OCI-LY7 (cell line): ENCODE data around the gene FRMD5. TPM values are rescaled to one million over a fixed set of nuclear protein-coding genes. Genes with fewer than 3 reads are reported as not detected.

Source experiments
- BruUV-seq: library from RNA; stranded (reverse); fragments of 400-500 nt; replicated peaks from 2 replicates; lab custom pipeline; 2021; lab: Mats Ljungman, UMichigan
- CTCF ChIA-PET: fragments of 300-600 bp; sonication (Branson Sonifier 250); formaldehyde crosslinking; loops from one replicate; lab custom pipeline; 2022; ENCODE audit warnings: antibody characterized with exemption; ENCODE audit not compliant: unreplicated experiment; lab: Charles Lee
- POLR2A ChIA-PET: fragments of 300-600 bp; sonication (Branson Sonifier 250); formaldehyde crosslinking; loops from one replicate; lab custom pipeline; 2022; ENCODE audit warnings: antibody characterized with exemption; lab: Charles Lee
- DNase-seq: peaks from one replicate; pipeline ENCODE4 v3.0.0-alpha.2; 2015; ENCODE audit warnings: low spot score
- H2AFZ ChIP-seq: fragments of 200-600 bp; sonication (generic), shearing (Covaris generic); 2 replicates; pipeline ENCODE4 v1.6.1; 2014; ENCODE audit warnings: mild to moderate bottlenecking, antibody characterized with exemption, low read length, moderate library complexity
- H3K27ac ChIP-seq: fragments of 200-600 bp; sonication (generic); 2 replicates; pipeline ENCODE4 v1.5.1; 2014; ENCODE audit warnings: mixed run types, low read depth, mild to moderate bottlenecking, moderate library complexity, low read length, inconsistent platforms; ENCODE audit not compliant: poor library complexity, severe bottlenecking
- H3K36me3 ChIP-seq: fragments of 200-600 bp; sonication (generic); 2 replicates; pipeline ENCODE4 v1.6.1; 2014; ENCODE audit warnings: mild to moderate bottlenecking, antibody characterized with exemption, low read length, moderate library complexity, mixed read lengths; ENCODE audit not compliant: insufficient read depth
- H3K4me1 ChIP-seq: fragments of 200-600 bp; sonication (generic); 2 replicates; pipeline ENCODE4 v1.5.1; 2014; ENCODE audit warnings: mild to moderate bottlenecking, low read length; ENCODE audit not compliant: insufficient read depth, poor library complexity, severe bottlenecking
- H3K4me2 ChIP-seq: fragments of 200-600 bp; sonication (generic); 2 replicates; pipeline ENCODE4 v1.6.1; 2014; ENCODE audit warnings: mild to moderate bottlenecking, low read length
- H3K4me3 ChIP-seq: fragments of 200-600 bp; sonication (generic); 2 replicates; pipeline ENCODE4 v1.5.1; 2014; ENCODE audit warnings: mild to moderate bottlenecking, low read depth, low read length; ENCODE audit not compliant: poor library complexity, severe bottlenecking
- H3K79me2 ChIP-seq: fragments of 200-600 bp; sonication (generic); 2 replicates; pipeline ENCODE4 v1.6.1; 2016; ENCODE audit warnings: low read depth, mild to moderate bottlenecking, low read length, moderate library complexity, mixed read lengths; ENCODE audit not compliant: insufficient read depth
- H3K9me2 ChIP-seq: fragments of 200-600 bp; sonication (generic); 2 replicates; pipeline ENCODE4 v1.6.1; 2016; ENCODE audit warnings: mild to moderate bottlenecking, low read length, mixed read lengths; ENCODE audit not compliant: insufficient read depth
- H3K9me3 ChIP-seq: fragments of 200-600 bp; sonication (generic); 2 replicates; pipeline ENCODE4 v1.6.1; 2014; ENCODE audit warnings: mild to moderate bottlenecking, mixed run types, low read length, mixed read lengths
- H4K20me1 ChIP-seq: fragments of 200-600 bp; sonication (generic); 2 replicates; pipeline ENCODE4 v1.6.1; 2014; ENCODE audit warnings: mild to moderate bottlenecking, antibody characterized with exemption, low read length, moderate library complexity, mixed read lengths; ENCODE audit not compliant: insufficient read depth
- EZH2phosphoT487 ChIP-seq: fragments of 200-600 bp; sonication (generic); IDR thresholded peaks from 2 replicates; pipeline ENCODE4 v1.6.1; 2018; ENCODE audit warnings: low read depth, borderline replicate concordance, mild to moderate bottlenecking, mixed run types, antibody characterized with exemption, low read length, moderate library complexity, mixed read lengths
- intact Hi-C: fragments of 100-400 bp; cut with micrococcal nuclease; formaldehyde crosslinking; loops from one replicate; pipeline ENCODE4 v1.10.0; 2022; ENCODE audit not compliant: unreplicated experiment
- total RNA-seq, 2 experiments: library from RNA; depleted of rRNA in 1 of 2; stranded (reverse); fragments of >200 nt in 1 of 2; shearing (Covaris generic) in 1 of 2; gene quantifications; 2 replicates each; pipeline ENCODE4 v1.2.3, GENCODE V29; 2014 to 2022
- TF ChIP-seq, protein P1 (sequence below): fragments of 200-600 bp; sonication (generic); conservative IDR thresholded peaks from 2 replicates; pipeline ENCODE4 v1.5.1; 2014; ENCODE audit warnings: mild to moderate bottlenecking, antibody characterized with exemption, low read length, moderate library complexity, mixed read lengths

The FRMD5 gene
- total RNA-seq, 2 experiments from 2014 or later = not detected

DNA sequence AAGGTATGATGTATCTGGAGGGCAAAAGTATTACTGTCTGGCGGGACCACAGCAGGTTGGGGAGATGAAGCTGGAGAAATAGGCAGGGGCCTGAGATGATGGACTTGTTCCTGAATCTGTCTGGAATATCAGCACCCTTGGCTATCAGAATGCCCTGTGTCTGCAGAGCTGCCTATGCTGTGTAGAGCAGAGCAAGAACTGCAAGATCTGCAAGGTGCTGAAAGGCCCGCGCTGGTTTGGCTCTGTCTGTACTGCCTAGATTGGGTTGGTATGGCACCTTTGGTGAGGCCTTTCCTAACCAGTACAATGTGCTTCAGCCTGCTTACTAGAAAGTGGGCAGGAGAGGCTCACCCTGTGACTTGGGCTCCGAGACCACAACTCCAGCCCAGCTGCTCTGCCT lies 271.5 kb downstream of the FRMD5 start:
- intact Hi-C loops = no loop called here
- no peaks in the 10 kb centered on the region for H3K9me2 ChIP-seq
- BruUV-seq = no TSS peak
- H2AFZ ChIP-seq = no peak overlapping the region
- H3K9me3 ChIP-seq = no peaks in the 10 kb centered on the region
- no peaks in the 10 kb centered on the region for H3K36me3 ChIP-seq
- H3K27ac ChIP-seq = no peak overlapping the region
- no peak overlapping the region for H3K4me3 ChIP-seq
- no peak overlapping the region for H3K4me2 ChIP-seq
- H3K4me1 ChIP-seq = no peaks in the 10 kb centered on the region
- DNase-seq = no peak
- TF ChIP-seq EZH2phosphoT487 = no peak
- TF ChIP-seq, protein P1, sequence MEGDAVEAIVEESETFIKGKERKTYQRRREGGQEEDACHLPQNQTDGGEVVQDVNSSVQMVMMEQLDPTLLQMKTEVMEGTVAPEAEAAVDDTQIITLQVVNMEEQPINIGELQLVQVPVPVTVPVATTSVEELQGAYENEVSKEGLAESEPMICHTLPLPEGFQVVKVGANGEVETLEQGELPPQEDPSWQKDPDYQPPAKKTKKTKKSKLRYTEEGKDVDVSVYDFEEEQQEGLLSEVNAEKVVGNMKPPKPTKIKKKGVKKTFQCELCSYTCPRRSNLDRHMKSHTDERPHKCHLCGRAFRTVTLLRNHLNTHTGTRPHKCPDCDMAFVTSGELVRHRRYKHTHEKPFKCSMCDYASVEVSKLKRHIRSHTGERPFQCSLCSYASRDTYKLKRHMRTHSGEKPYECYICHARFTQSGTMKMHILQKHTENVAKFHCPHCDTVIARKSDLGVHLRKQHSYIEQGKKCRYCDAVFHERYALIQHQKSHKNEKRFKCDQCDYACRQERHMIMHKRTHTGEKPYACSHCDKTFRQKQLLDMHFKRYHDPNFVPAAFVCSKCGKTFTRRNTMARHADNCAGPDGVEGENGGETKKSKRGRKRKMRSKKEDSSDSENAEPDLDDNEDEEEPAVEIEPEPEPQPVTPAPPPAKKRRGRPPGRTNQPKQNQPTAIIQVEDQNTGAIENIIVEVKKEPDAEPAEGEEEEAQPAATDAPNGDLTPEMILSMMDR = no peak
- H3K79me2 ChIP-seq = no peaks in the 10 kb centered on the region
- ChIA-PET CTCF (no interaction called here), POLR2A (interaction anchor here (0.5 to 1.0 kb wide), 2 partner anchors 11 to 428 kb away, joined by 3 to 4 read pairs; no protein-coding TSS in a partner anchor)
- no peaks in the 10 kb centered on the region for H4K20me1 ChIP-seq

DNA sequence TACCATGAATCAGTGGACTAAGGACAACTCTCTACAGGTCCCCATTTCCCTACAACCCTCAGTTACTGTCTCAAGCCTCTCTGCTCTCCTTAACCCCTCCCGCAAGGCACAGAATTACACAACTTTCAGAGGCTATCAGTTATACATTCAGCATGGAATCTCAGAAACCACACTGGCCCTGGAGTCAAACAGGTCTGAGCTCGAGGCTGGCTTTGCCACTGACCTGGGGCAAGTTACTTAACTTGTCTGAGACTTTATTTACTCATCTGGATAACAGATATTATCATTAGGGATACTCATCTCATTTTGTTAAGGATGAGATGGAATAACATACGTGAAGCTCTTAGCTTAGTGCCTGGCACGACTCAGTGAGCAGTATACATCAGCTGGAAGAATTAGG lies 273.1 kb downstream of the FRMD5 start:
- BruUV-seq = no TSS peak
- Histone ChIP-seq H3K9me2 (no peaks in the 10 kb centered on the region), H3K4me2 (no peak overlapping the region), H3K36me3 (no peaks in the 10 kb centered on the region), H3K79me2 (no peaks in the 10 kb centered on the region), H3K9me3 (no peaks in the 10 kb centered on the region), H3K4me3 (no peak overlapping the region), H4K20me1 (no peaks in the 10 kb centered on the region), H2AFZ (no peak overlapping the region), H3K27ac (no peak overlapping the region), H3K4me1 (no peaks in the 10 kb centered on the region)
- no peak for TF ChIP-seq EZH2phosphoT487
- TF ChIP-seq, protein P1 = no peak
- DNase-seq = no peak
- ChIA-PET CTCF (no interaction called here), POLR2A (interaction anchor here (0.5 to 0.9 kb wide), 2 partner anchors 58 to 301 kb away, joined by 3 to 6 read pairs; no protein-coding TSS in a partner anchor)
- intact Hi-C loops = no loop called here

DNA sequence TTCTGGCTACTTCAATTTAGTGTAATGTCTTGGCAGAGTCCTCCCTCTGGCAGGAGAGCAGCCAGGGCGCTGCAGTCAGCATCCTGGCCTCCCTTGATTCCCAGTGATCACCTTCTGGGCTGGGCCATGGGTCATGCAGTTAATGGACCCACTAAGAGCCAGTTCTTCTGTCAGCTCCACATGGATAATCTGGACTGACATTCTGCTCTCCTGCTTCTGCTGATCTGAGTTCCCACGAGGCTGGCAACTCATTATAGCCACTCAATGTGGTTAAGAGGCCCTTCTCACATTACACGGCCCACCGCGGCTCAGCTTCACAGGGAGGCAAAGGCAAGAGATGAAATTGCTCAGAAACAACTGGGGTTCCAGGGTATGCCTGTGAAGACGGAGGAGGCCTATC lies 274.3 kb downstream of the FRMD5 start:
- no peak for DNase-seq
- ChIA-PET POLR2A (interaction anchor here (0.5 kb wide), 1 partner anchor 10 kb away, joined by 4 read pairs; no protein-coding TSS in a partner anchor), CTCF (no interaction called here)
- H3K79me2 ChIP-seq = no peaks in the 10 kb centered on the region
- no peak overlapping the region for H3K27ac ChIP-seq
- no peak overlapping the region for H3K4me2 ChIP-seq
- intact Hi-C loops = no loop called here
- no peak for TF ChIP-seq EZH2phosphoT487
- TF ChIP-seq, protein P1 = no peak
- H3K4me1 ChIP-seq = no peaks in the 10 kb centered on the region
- no peaks in the 10 kb centered on the region for H3K9me3 ChIP-seq
- no peaks in the 10 kb centered on the region for H3K9me2 ChIP-seq
- no peaks in the 10 kb centered on the region for H4K20me1 ChIP-seq
- no peaks in the 10 kb centered on the region for H3K36me3 ChIP-seq
- no peak overlapping the region for H2AFZ ChIP-seq
- BruUV-seq = no TSS peak
- H3K4me3 ChIP-seq = no peak overlapping the region
